ENCODE measurements around the gene OR4C11. TPM values are rescaled to one million over a fixed set of nuclear protein-coding genes. Genes with fewer than 3 reads are reported as not detected.

Gene OR4C11
- total and polyA plus RNA-seq, 2 of the 4 experiments (the other 2 are of a cell fraction) = not detected

- Histone ChIP-seq H3K56ac (ENCODE audit: extremely low read depth, insufficient read depth, low read length) (no peak within 1 kb of the TSS), H3K4me2 (ENCODE audit: low read depth, low read length) (no peak within 1 kb of the TSS), H2AK5ac (ENCODE audit: low read depth, low read length) (no peak within 1 kb of the TSS), H2BK15ac (ENCODE audit: low read depth, low read length) (no peak within 1 kb of the TSS), H3K9me3 (ENCODE audit: control insufficient read depth, insufficient read depth, low read length) (peaks cover 2% of the 10 kb centered on the region; the same call in 1 of the 2 replicates), H3K18ac (ENCODE audit: low read depth, low read length) (no peak within 1 kb of the TSS), H3K27me3 (ENCODE audit: control insufficient read depth, insufficient read depth, low read length) (no peaks in the 10 kb centered on the region), H4K20me1 (ENCODE audit: insufficient read depth, low read length) (no peaks in the 10 kb centered on the region), H3K79me1 (ENCODE audit: low read depth in 1 of 2, low read length in 2 of 2) (no peaks in the 10 kb centered on the region), H2AK9ac (replicated peaks; ENCODE audit: low read depth, low read length, poor library complexity) (no peak within 1 kb of the TSS), H3K9ac (ENCODE audit: low read depth, low read length) (no peak within 1 kb of the TSS), H3K14ac (replicated peaks; ENCODE audit: low read depth, low read length) (no peak within 1 kb of the TSS), H3K4ac (ENCODE audit: low read depth, low read length) (no peak within 1 kb of the TSS), H3K4me1 (ENCODE audit: control insufficient read depth, insufficient read depth, low read length) (no peaks in the 10 kb centered on the region), H3K4me3 (ENCODE audit: insufficient read depth, low read depth, low read length) (no peak within 1 kb of the TSS), H2AFZ (replicated peaks; ENCODE audit: low read length, poor library complexity) (no peak within 1 kb of the TSS), H2BK120ac (ENCODE audit: low read depth, low read length) (no peak within 1 kb of the TSS), H2BK5ac (ENCODE audit: low read depth, low read length, poor library complexity, severe bottlenecking) (no peak within 1 kb of the TSS), H4K91ac (ENCODE audit: insufficient read depth, low read depth, low read length) (no peak within 1 kb of the TSS), H3K36me3 (ENCODE audit: control insufficient read depth, insufficient read depth, low read length) (no peaks in the 10 kb centered on the region), H4K5ac (ENCODE audit: low read depth, low read length) (no peak within 1 kb of the TSS), H4K8ac (ENCODE audit: low read depth in 2 of 2, low read length in 2 of 2) (no peak within 1 kb of the TSS), H3K27ac (ENCODE audit: insufficient read depth, low read length) (no peak within 1 kb of the TSS), H2BK20ac (ENCODE audit: low read depth, low read length) (no peak within 1 kb of the TSS), H3K23ac (ENCODE audit: low read depth, low read length) (no peak within 1 kb of the TSS), H3K9me1 (ENCODE audit: insufficient read depth, low read length) (no peaks in the 10 kb centered on the region)
- ChIA-PET CTCF (no interaction called here), POLR2A (ENCODE audit: unreplicated experiment) (no interaction called here)
- DNase-seq (no peak), ATAC-seq (ENCODE audit: low read depth) (no peak)
- dilution Hi-C loops (cut with HindIII; ENCODE audit: low sequenced_read_pairs, unreplicated experiment) = no loop called here
- TF ChIP-seq BHLHE40 (IDR thresholded peaks at IDR 0.05; ENCODE audit: low read depth, low read length) (no peak), SMC3 (IDR thresholded peaks at IDR 0.05; ENCODE audit: low read depth, low read length) (no peak), RAD21 (IDR thresholded peaks at IDR 0.05; ENCODE audit: low read length) (no peak), RCOR1 (IDR thresholded peaks at IDR 0.05; ENCODE audit: insufficient replicate concordance, low read length) (no peak), CEBPB (IDR thresholded peaks at IDR 0.05; ENCODE audit: low read depth, low read length) (no peak), POLR2A (IDR thresholded peaks at IDR 0.05; ENCODE audit: low read depth, low read length) (no peak), NFE2L2 (IDR thresholded peaks at IDR 0.05; ENCODE audit: low read depth, low read length) (no peak), USF2 (IDR thresholded peaks at IDR 0.05; ENCODE audit: low read depth, low read length) (no peak), FOS (IDR thresholded peaks at IDR 0.05; ENCODE audit: low read depth, low read length) (no peak), MAZ (IDR thresholded peaks at IDR 0.05; ENCODE audit: borderline replicate concordance, low read depth, low read length) (no peak), CHD1 (IDR thresholded peaks at IDR 0.05; ENCODE audit: low read depth, low read length) (no peak), ELK1 (IDR thresholded peaks at IDR 0.05; ENCODE audit: borderline replicate concordance, low read depth, low read length) (no peak), MXI1 (IDR thresholded peaks at IDR 0.05; ENCODE audit: borderline replicate concordance, low read depth, low read length) (no peak), RFX5 (IDR thresholded peaks at IDR 0.05; ENCODE audit: low read depth, low read length) (no peak)
- BruUV-seq (replicated peaks) = no TSS peak
- in situ Hi-C loops (cut with MboI; ENCODE audit: low sequenced_read_pairs) = loop anchor here (25.0 kb wide), 1 partner anchor 514 kb away; the partner anchor contains the start of gene OR8K5
- WGBS, 2 experiments (ENCODE audit: extremely low coverage in 2 of 2, insufficient read length in 1 of 2) = no CpG with 5 or more reads among the region's 2 CpGs
- intact Hi-C loops (cut with micrococcal nuclease) = no loop called here
Measured at GRCh38 chr11:55648027-55648426, 40.6 kb upstream of the OR4C11 start, which contains the start of gene OR4S2. Gene OR4S2, plus strand, starts transcription at chr11:55648327. Its CDS starts 2,577 bp downstream, at chr11:55650904.
